Epithelial cell of alveolus of lung (primary cell): ENCODE data around the gene CNR2. TPM values are rescaled to one million over a fixed set of nuclear protein-coding genes. Genes with fewer than 3 reads are reported as not detected.

Experiments
- total RNA-seq: library from RNA; depleted of rRNA; stranded (reverse); fragments of >200 nt; gene quantifications from 2 replicates; pipeline ENCODE4 v1.2.1, GENCODE V29; 2015

CNR2 gene
- total RNA-seq: not detected in 2 replicates

GRCh38 chr1:23913212-23913880 is at the start of gene CNR2:
Gene CNR2, minus strand, starts transcription at chr1:23913362. Its CDS starts 37,745 bp downstream, at chr1:23875617.

DNA sequence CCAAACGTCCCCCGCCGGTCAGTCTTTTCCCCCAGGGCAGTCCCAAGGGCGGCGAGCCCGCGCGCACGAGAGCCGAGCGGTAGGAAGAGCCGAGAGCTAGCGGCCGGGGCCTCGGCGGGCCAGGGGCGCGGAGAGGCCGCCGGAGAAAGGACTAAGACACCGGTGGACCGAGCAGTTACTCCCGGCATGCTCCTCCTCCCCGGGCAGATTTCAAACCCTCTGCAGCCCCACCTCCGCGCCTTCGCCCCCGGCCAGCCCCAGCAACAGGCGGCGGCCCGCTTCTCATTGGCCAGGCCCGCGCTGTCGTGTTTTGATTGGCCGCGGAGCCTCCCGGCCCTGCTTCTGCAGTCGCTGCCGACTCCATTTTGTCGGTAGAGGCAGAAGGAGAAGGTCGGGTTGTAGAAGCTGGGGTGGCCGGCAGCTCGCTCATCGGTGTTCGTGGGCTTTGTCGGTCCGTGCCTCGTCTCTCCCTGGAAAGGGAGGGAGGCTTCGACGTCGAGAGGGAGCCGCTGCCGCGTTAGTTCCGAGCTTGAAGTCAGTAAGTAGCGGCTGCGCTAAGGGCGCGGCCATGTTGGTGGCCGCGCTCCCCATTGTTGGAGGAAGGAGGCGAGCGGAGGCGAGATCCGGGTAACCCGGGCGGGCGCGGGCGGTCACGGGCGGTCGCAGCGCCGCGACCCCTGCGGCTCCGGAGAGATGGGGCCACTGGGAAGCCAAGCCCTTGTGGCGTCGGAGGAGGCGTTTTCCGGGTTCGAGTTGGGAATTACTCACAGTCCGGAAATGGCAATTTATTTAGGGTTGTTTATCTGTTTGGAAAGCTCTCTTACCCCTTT is 46.5 kb upstream of the CNR2 start, which contains the start of gene PNRC2:
TSS of gene PNRC2 (plus strand) at position 368 of the 830 bp plus-strand sequence. CDS start 1,630 bp downstream, outside the sequence.

DNA sequence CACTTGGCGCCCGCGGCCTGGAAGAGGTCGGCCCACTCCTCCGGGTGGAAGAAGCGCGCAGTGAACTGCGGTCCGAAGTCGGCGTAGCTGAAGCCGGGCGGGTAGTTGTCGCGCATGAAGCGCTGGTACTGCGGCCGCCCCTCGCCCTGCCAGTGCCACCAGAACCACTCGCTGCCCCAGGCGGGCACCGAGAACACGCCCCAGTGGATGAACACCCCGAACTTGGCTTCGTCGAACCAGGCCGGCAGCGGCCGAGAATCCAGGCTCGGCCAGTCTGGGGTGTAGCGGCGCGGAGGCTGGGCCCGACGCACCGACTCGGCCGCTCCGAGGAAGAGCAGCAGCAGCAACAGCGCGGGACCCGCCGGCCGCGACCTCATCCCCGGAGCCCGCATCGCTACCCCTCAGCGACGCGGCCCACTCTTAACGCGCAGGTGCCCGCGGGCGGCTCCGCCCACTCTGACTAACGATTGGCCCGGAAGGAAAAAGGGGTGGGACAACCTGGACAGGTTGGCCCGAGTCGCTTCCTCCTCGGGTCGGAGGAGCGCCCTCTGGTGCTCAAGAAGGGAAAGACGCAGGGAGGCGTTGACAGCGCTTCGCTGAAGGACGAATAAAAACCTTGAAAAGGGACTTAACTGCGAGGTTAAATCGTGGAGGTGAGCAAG is 45.1 kb downstream of the CNR2 start, which contains the start of gene FUCA1:
TSS of gene FUCA1 (minus strand) at position 396 of the 662 bp plus-strand sequence. CDS start at position 392, 4 bp downstream.

GRCh38 chr1:23825076-23825761 is 87.9 kb downstream of the CNR2 start, which contains the start of gene HMGCL:
Gene HMGCL, minus strand, starts transcription at chr1:23825429. Its CDS starts 14 bp downstream, at chr1:23825415.

Other genes starting within 250 kb of the CNR2 start
- 875 and 1,510 TPM in 2 replicates for gene RPL11, start 221.6 kb downstream of the CNR2 start, total RNA-seq
- 25.1 and 31.4 TPM in 2 replicates for gene ELOA, start 169.9 kb downstream of the CNR2 start, total RNA-seq
- 39.4 and 40.2 TPM in 2 replicates for gene PITHD1, start 134.9 kb downstream of the CNR2 start, total RNA-seq
- gene LYPLA2, start 122.2 kb downstream of the CNR2 start, total RNA-seq: 37.8 and 86.4 TPM in 2 replicates
- gene GALE, start 112.6 kb downstream of the CNR2 start, total RNA-seq: 10.7 and 71.2 TPM in 2 replicates
- 35.3 and 54.8 TPM in 2 replicates for gene HMGCL, start 87.9 kb downstream of the CNR2 start, total RNA-seq
- gene FUCA1, start 45.1 kb downstream of the CNR2 start, total RNA-seq: 6.2 and 10.7 TPM in 2 replicates
- gene PNRC2, start 46.5 kb upstream of the CNR2 start, total RNA-seq: 64.8 and 73.3 TPM in 2 replicates
- gene SRSF10, start 67.0 kb upstream of the CNR2 start, total RNA-seq: 59.6 and 62.2 TPM in 2 replicates
- gene MYOM3, start 198.8 kb upstream of the CNR2 start, total RNA-seq: 0.08 and 0.13 TPM in 2 replicates
- gene IL22RA1, start 229.8 kb upstream of the CNR2 start, total RNA-seq: not detected in 2 replicates